ENCODE results near the gene CDH16. TPM values are rescaled to one million over a fixed set of nuclear protein-coding genes. Genes with fewer than 3 reads are reported as not detected.

The CDH16 gene
- total and polyA plus RNA-seq, 2 of the 13 experiments (the other 11 are each of a cell fraction or from before 2014, with no cell fraction given) = 2.7 to 3.9 TPM

DNA sequence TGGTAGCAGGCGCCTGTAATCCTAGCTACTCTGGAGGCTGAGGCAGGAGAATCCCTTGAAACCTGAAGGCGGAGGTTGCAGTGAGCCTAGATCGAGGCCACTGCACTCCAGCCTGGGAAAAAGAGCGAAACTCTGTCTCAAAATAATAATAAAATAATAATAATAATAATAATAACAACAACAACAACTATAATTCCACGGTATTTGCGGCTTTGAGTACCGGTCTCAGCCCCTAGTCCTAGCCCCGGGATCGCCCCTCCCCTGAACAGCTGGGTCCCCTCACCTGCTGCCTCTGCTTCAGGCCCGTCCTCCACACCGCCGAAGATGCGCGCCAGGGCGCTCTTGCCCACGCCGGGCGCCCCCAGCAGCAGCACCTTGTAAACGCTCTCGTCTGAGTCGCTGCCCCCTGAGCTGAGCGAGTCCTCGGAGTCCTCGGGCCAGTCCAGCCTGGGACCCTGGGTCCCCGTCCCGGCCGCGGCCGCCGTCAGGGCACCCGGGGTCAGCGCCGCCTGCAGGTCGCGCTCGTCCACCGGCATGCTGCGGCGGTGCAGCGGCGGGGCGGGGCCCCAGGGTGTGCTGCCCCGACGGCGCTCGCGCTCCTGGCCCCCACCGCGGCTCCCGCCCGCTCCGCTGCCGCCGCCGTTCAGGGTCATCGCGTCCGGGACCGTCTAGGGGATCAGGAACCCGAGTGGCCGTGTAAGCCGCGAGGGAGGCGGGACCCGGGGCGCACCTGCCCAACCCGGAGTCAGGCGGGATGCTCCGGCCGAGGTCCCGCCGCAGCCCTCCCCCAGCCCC is 6.0 kb upstream of the CDH16 start (continued):
- TF ChIP-seq ZHX2 (IDR thresholded peaks at IDR 0.05; ENCODE audit: low read depth) (no peak), ZHX2 (CRISPR knock-in tag; IDR thresholded peaks at IDR 0.05; ENCODE audit: borderline replicate concordance) (peak; percentile 62; the same call in 1 of the 2 replicates), SETDB1 (CRISPR knock-in tag; IDR thresholded peaks at IDR 0.05; ENCODE audit: borderline replicate concordance) (no peak), KMT2A (CRISPR knock-in tag; IDR thresholded peaks at IDR 0.05) (0 out of 2 replicates have a peak, but pooled peaks have one; percentile 25), MTERF4 (CRISPR knock-in tag; IDR thresholded peaks at IDR 0.05) (peak; percentile 53; the same call in 1 of the 2 replicates), SP5 (CRISPR knock-in tag; IDR thresholded peaks at IDR 0.05; ENCODE audit: borderline replicate concordance, low read depth) (0 out of 2 replicates have a peak, but pooled peaks have one; percentile 31), ZNF513 (CRISPR knock-in tag; conservative IDR thresholded peaks at IDR 0.05) (0 out of 2 replicates have a peak, but pooled peaks have one; percentile 68), RFX1 (IDR thresholded peaks at IDR 0.05) (no peak), NFE2 (CRISPR knock-in tag; IDR thresholded peaks at IDR 0.05) (no peak), ZNF672 (CRISPR knock-in tag; IDR thresholded peaks at IDR 0.05) (no peak), FOXA1 (IDR thresholded peaks at IDR 0.05) (no peak), FOXA1 (CRISPR knock-in tag; IDR thresholded peaks at IDR 0.05) (peak; percentile 6; the same call in 1 of the 2 replicates), RORA (CRISPR knock-in tag; IDR thresholded peaks at IDR 0.05) (no peak), ZNF383 (CRISPR knock-in tag; IDR thresholded peaks at IDR 0.05; ENCODE audit: borderline replicate concordance) (no peak), ZFP1 (CRISPR knock-in tag; IDR thresholded peaks at IDR 0.05) (no peak), HDAC1 (CRISPR knock-in tag; IDR thresholded peaks at IDR 0.05) (peak; percentile 16; the same call in 1 of the 2 replicates), ZNF777 (CRISPR knock-in tag; IDR thresholded peaks at IDR 0.05) (peak; percentile 100)

Measured in HepG2 (cell line).